ENCODE data around the gene CADM1.

DNA sequence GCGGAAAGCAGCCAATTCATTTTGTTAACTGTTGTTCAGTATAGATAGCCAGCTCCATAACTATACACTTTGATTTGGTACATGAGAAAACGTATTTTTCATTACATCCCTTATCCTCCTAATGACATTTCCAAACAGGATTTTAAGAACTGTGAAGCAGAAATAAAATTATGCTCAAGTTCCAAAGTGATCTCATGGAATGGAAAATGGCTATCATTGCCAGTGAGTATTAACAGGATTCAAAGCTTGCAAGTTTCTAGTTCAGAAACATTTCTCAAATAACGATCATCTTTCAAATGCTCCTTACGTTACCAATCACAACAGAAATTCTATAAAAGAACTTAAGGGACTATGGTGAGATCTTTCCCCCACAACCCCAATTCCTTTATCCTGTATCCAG, 53.7 kb downstream of the CADM1 start:
- TF ChIP-seq ZNF253 (CRISPR knock-in tag; conservative IDR thresholded peaks at IDR 0.05) (no peak), TAF1 (IDR thresholded peaks at IDR 0.05; ENCODE audit: control insufficient read depth, extremely low read depth, insufficient read depth, low read length, severe bottlenecking) (no peak), CEBPB (tag; IDR thresholded peaks at IDR 0.05) (no peak), TEAD4 (IDR thresholded peaks at IDR 0.05; ENCODE audit: low read length) (no peak), TEAD4 (CRISPR knock-in tag; IDR thresholded peaks at IDR 0.05; ENCODE audit: borderline replicate concordance) (no peak)
- TF ChIP-seq, protein P1, sequence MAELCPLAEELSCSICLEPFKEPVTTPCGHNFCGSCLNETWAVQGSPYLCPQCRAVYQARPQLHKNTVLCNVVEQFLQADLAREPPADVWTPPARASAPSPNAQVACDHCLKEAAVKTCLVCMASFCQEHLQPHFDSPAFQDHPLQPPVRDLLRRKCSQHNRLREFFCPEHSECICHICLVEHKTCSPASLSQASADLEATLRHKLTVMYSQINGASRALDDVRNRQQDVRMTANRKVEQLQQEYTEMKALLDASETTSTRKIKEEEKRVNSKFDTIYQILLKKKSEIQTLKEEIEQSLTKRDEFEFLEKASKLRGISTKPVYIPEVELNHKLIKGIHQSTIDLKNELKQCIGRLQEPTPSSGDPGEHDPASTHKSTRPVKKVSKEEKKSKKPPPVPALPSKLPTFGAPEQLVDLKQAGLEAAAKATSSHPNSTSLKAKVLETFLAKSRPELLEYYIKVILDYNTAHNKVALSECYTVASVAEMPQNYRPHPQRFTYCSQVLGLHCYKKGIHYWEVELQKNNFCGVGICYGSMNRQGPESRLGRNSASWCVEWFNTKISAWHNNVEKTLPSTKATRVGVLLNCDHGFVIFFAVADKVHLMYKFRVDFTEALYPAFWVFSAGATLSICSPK (IDR thresholded peaks at IDR 0.05; ENCODE audit: borderline replicate concordance): no peak
- TF ChIP-seq, protein P2, sequence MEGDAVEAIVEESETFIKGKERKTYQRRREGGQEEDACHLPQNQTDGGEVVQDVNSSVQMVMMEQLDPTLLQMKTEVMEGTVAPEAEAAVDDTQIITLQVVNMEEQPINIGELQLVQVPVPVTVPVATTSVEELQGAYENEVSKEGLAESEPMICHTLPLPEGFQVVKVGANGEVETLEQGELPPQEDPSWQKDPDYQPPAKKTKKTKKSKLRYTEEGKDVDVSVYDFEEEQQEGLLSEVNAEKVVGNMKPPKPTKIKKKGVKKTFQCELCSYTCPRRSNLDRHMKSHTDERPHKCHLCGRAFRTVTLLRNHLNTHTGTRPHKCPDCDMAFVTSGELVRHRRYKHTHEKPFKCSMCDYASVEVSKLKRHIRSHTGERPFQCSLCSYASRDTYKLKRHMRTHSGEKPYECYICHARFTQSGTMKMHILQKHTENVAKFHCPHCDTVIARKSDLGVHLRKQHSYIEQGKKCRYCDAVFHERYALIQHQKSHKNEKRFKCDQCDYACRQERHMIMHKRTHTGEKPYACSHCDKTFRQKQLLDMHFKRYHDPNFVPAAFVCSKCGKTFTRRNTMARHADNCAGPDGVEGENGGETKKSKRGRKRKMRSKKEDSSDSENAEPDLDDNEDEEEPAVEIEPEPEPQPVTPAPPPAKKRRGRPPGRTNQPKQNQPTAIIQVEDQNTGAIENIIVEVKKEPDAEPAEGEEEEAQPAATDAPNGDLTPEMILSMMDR (IDR thresholded peaks at IDR 0.05 in 2 of 3, conservative IDR thresholded peaks at IDR 0.05 in 1 of 3; ENCODE audit: insufficient read depth in 2 of 3, low read depth in 1 of 3, low read length in 3 of 3): no peak

All from K562 (cell line).